HepG2 (cell line): ENCODE data around the gene ADARB1. TPM values are rescaled to one million over a fixed set of nuclear protein-coding genes. Genes with fewer than 3 reads are reported as not detected.

Experiments used
- BCL6 ChIP-seq: IDR thresholded peaks from 2 replicates; pipeline ENCODE4 v1.6.1; 2016; ENCODE audit warnings: missing genetic modification reagents, missing compliant biosample characterization
- CENPX ChIP-seq: sonication (generic); formaldehyde crosslinking; IDR thresholded peaks from 2 replicates; pipeline ENCODE4 v1.9.0; 2021; ENCODE audit warnings: mild to moderate bottlenecking, missing genetic modification reagents, moderate library complexity
- GRHL1 ChIP-seq: sonication (generic); formaldehyde crosslinking; conservative IDR thresholded peaks from 2 replicates; pipeline ENCODE4 v1.8.0; 2022; ENCODE audit warnings: missing genetic modification reagents
- HDAC1 ChIP-seq: sonication (generic); formaldehyde crosslinking; IDR thresholded peaks from 2 replicates; pipeline ENCODE4 v1.5.1; 2020; ENCODE audit warnings: mild to moderate bottlenecking, missing genetic modification reagents
- HMGA1 ChIP-seq: sonication (generic); formaldehyde crosslinking; conservative IDR thresholded peaks from 2 replicates; pipeline ENCODE4 v1.4.0; 2020; ENCODE audit warnings: missing genetic modification reagents
- IKZF5 ChIP-seq: IDR thresholded peaks from 2 replicates; pipeline ENCODE4 v1.6.1; 2018; ENCODE audit warnings: missing genetic modification reagents, mild to moderate bottlenecking, missing compliant biosample characterization
- NFAT5 ChIP-seq: sonication (generic); formaldehyde crosslinking; IDR thresholded peaks from 2 replicates; pipeline ENCODE4 v1.4.0; 2020; ENCODE audit warnings: missing genetic modification reagents
- RXRB ChIP-seq: IDR thresholded peaks from 2 replicates; pipeline ENCODE4 v1.6.1; 2016; ENCODE audit warnings: borderline replicate concordance, missing genetic modification reagents, missing compliant biosample characterization
- SATB2 ChIP-seq: sonication (generic); formaldehyde crosslinking; IDR thresholded peaks from 2 replicates; pipeline ENCODE4 v1.5.0; 2020; ENCODE audit warnings: missing genetic modification reagents
- TFDP1 ChIP-seq: IDR thresholded peaks from 2 replicates; pipeline ENCODE4 v1.6.1; 2016; ENCODE audit warnings: missing compliant biosample characterization, missing genetic modification reagents, borderline replicate concordance
- THAP11 ChIP-seq: IDR thresholded peaks from 2 replicates; pipeline ENCODE4 v1.6.1; 2016; ENCODE audit warnings: missing biosample characterization, missing genetic modification reagents
- ZFYVE20 ChIP-seq: sonication (generic); formaldehyde crosslinking; IDR thresholded peaks from 2 replicates; pipeline ENCODE4 v1.8.0; 2023; ENCODE audit warnings: low read depth, mild to moderate bottlenecking, moderate library complexity, missing genetic modification reagents, borderline replicate concordance
- ZIK1 ChIP-seq: sonication (generic); formaldehyde crosslinking; IDR thresholded peaks from 2 replicates; pipeline ENCODE4 v1.5.0; 2020; ENCODE audit warnings: mild to moderate bottlenecking, low read depth, missing genetic modification reagents, borderline replicate concordance
- ZNF12 ChIP-seq: sonication (generic); formaldehyde crosslinking; IDR thresholded peaks from 2 replicates; pipeline ENCODE4 v1.5.0; 2020; ENCODE audit warnings: missing genetic modification reagents
- ZNF160 ChIP-seq: sonication (generic); formaldehyde crosslinking; IDR thresholded peaks from 2 replicates; pipeline ENCODE4 v1.8.0; 2022; ENCODE audit warnings: mild to moderate bottlenecking, inconsistent platforms, missing genetic modification reagents
- ZNF292 ChIP-seq: sonication (generic); formaldehyde crosslinking; IDR thresholded peaks from 2 replicates; pipeline ENCODE4 v1.8.1; 2022; ENCODE audit warnings: mild to moderate bottlenecking, low read depth, missing genetic modification reagents, borderline replicate concordance
- ZNF629 ChIP-seq: sonication (generic); formaldehyde crosslinking; conservative IDR thresholded peaks from 2 replicates; pipeline ENCODE4 v1.5.0; 2020; ENCODE audit warnings: missing genetic modification reagents
- ZNF691 ChIP-seq: sonication (generic); formaldehyde crosslinking; IDR thresholded peaks from 2 replicates; pipeline ENCODE4 v1.4.0; 2020; ENCODE audit warnings: missing genetic modification reagents, low read depth, mild to moderate bottlenecking, borderline replicate concordance
- ZNF879 ChIP-seq: sonication (generic); formaldehyde crosslinking; IDR thresholded peaks from 2 replicates; pipeline ENCODE4 v1.8.1; 2023; ENCODE audit warnings: missing genetic modification reagents
- ZSCAN12 ChIP-seq: sonication (generic); formaldehyde crosslinking; IDR thresholded peaks from 2 replicates; pipeline ENCODE4 v1.9.0; 2021; ENCODE audit warnings: mild to moderate bottlenecking, missing genetic modification reagents
- ZSCAN25 ChIP-seq: sonication (generic); formaldehyde crosslinking; IDR thresholded peaks from 2 replicates; pipeline ENCODE4 v1.8.0; 2022; ENCODE audit warnings: mild to moderate bottlenecking, missing genetic modification reagents
- polyA plus RNA-seq, 8 experiments: library from polyadenylated mRNA; depleted of rRNA in 3 of 8; stranded (reverse) in 7 of 8; unstranded in 1 of 8; fragments of >200 nt; fragmentation: Illumina TruSeq in 4 of 8; extraction: Trizol in 4 of 8; gene quantifications; 2 replicates each; pipeline versions ENCODE4 v1.2.1 to v1.2.3, GENCODE V29; 2011 to 2016; ENCODE audit warnings: low read depth in 4 of 8, missing spikeins in 1 of 8, mixed read lengths in 1 of 8; ENCODE audit not compliant: insufficient read depth in 1 of 8
- total RNA-seq, 5 experiments: library from RNA; depleted of rRNA; stranded (reverse); fragments of >200 nt; fragmentation: Illumina TruSeq; extraction: Trizol; gene quantifications; 2 replicates each; pipeline ENCODE4 v1.2.3, GENCODE V29; 2016; ENCODE audit warnings: low read depth in 1 of 5

Gene ADARB1
- total and polyA plus RNA-seq, 2 of the 13 experiments (the other 11 are each of a cell fraction or from before 2014, with no cell fraction given), result 6.6 to 10.0 TPM

GRCh38 chr21:45123440-45123839 lies 49.1 kb downstream of the ADARB1 start (continued):
- peak; percentile 97 for TF ChIP-seq ZNF292
- TF ChIP-seq HMGA1, result no peak
- 0 out of 2 replicates have a peak, but pooled peaks have one; percentile 24 for TF ChIP-seq ZNF691
- TF ChIP-seq ZSCAN25 (CRISPR knock-in tag), result no peak
- TF ChIP-seq HDAC1 (CRISPR knock-in tag), result peak; percentile 31; the same call in 1 of the 2 replicates
- no peak for TF ChIP-seq ZNF629
- no peak for TF ChIP-seq ZIK1 (CRISPR knock-in tag)
- peak; percentile 73; the same call in 1 of the 2 replicates for TF ChIP-seq RXRB (CRISPR knock-in tag)
- TF ChIP-seq ZNF879, result no peak
- no peak for TF ChIP-seq SATB2 (CRISPR knock-in tag)
- TF ChIP-seq ZSCAN12 (CRISPR knock-in tag), result no peak
- no peak for TF ChIP-seq TFDP1 (CRISPR knock-in tag)
- no peak for TF ChIP-seq GRHL1 (CRISPR knock-in tag)
- peak; percentile 54; the same call in 1 of the 2 replicates for TF ChIP-seq IKZF5 (CRISPR knock-in tag)
- TF ChIP-seq ZNF160 (CRISPR knock-in tag), result no peak
- no peak for TF ChIP-seq CENPX
- peak; percentile 64; the same call in 1 of the 2 replicates for TF ChIP-seq ZNF12 (CRISPR knock-in tag)
- no peak for TF ChIP-seq BCL6 (CRISPR knock-in tag)
- no peak for TF ChIP-seq NFAT5
- no peak for TF ChIP-seq THAP11 (CRISPR knock-in tag)
- TF ChIP-seq ZFYVE20 (CRISPR knock-in tag), result no peak
